KMS-11 (cell line): ENCODE measurements around the gene OR11H6.

Source experiments
- H2AFZ ChIP-seq: fragments of 200-600 bp; sonication (generic); 2 replicates; pipeline ENCODE4 v1.6.1; 2016; ENCODE audit warnings: antibody characterized with exemption, mixed run types, low read depth
- H3K27ac ChIP-seq: fragments of 200-600 bp; sonication (generic); 2 replicates; pipeline ENCODE4 v1.6.1; 2016; ENCODE audit warnings: mild to moderate bottlenecking, mixed run types
- H3K27me3 ChIP-seq: fragments of 200-600 bp; sonication (generic); 2 replicates; pipeline ENCODE4 v1.6.1; 2017; ENCODE audit warnings: mild to moderate bottlenecking, low read depth, mixed run types, moderate library complexity; ENCODE audit not compliant: insufficient read depth
- H3K36me3 ChIP-seq: fragments of 200-600 bp; sonication (generic); 2 replicates; pipeline ENCODE4 v1.6.1; 2017; ENCODE audit warnings: mild to moderate bottlenecking, mixed run types; ENCODE audit not compliant: insufficient read depth
- H3K4me1 ChIP-seq: fragments of 200-600 bp; sonication (generic); 2 replicates; pipeline ENCODE4 v1.6.1; 2016; ENCODE audit warnings: mild to moderate bottlenecking, low read depth, mixed run types; ENCODE audit not compliant: poor library complexity, severe bottlenecking
- H3K4me2 ChIP-seq: fragments of 200-600 bp; sonication (generic); 2 replicates; pipeline ENCODE4 v1.7.0; 2016; ENCODE audit warnings: mild to moderate bottlenecking, mixed run types
- H3K4me3 ChIP-seq: fragments of 200-600 bp; sonication (generic); IDR thresholded peaks from 2 replicates; pipeline ENCODE4 v1.6.1; 2017; ENCODE audit warnings: low read depth, low read length, mixed read lengths; ENCODE audit not compliant: insufficient read depth
- H3K79me2 ChIP-seq: fragments of 200-600 bp; sonication (generic); 2 replicates; pipeline ENCODE4 v1.6.1; 2016; ENCODE audit warnings: low read depth, mixed run types; ENCODE audit not compliant: insufficient read depth
- H3K9ac ChIP-seq: fragments of 200-600 bp; sonication (generic); 2 replicates; pipeline ENCODE4 v1.6.1; 2016; ENCODE audit warnings: mild to moderate bottlenecking, mixed run types
- H4K20me1 ChIP-seq: fragments of 200-600 bp; sonication (generic); 2 replicates; pipeline ENCODE4 v1.6.1; 2016; ENCODE audit warnings: mild to moderate bottlenecking, mixed run types; ENCODE audit not compliant: insufficient read depth
- TF ChIP-seq, protein P1 (sequence below): fragments of 200-600 bp; sonication (generic); conservative IDR thresholded peaks from 2 replicates; pipeline ENCODE4 v1.6.1; 2017; ENCODE audit warnings: low read depth, mild to moderate bottlenecking, antibody characterized with exemption, low read length, moderate library complexity, mixed read lengths

OR11H6 gene

DNA sequence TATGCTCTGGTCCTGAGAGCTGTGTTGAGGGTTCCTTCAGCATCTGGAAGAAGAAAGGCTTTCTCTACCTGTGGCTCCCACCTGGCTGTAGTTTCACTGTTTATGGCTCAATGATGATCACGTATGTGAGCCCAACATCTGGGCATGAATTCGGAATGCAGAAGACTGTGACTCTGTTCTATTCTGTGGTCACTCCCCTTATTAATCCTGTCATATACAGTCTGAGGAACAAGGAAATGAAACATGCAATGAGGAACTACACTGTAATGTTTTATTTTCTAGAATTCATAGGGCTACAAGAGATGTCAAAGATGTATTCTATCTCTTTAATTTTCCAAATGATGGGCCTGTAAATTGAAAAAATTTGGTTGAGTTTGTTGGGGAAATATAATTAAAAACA, 43.6 kb upstream of the OR11H6 start:
- Histone ChIP-seq H3K4me2 (no peak overlapping the region), H2AFZ (no peak overlapping the region), H3K4me3 (no peak overlapping the region), H3K4me1 (no peaks in the 10 kb centered on the region), H4K20me1 (no peaks in the 10 kb centered on the region), H3K79me2 (no peaks in the 10 kb centered on the region), H3K9ac (no peak overlapping the region), H3K27ac (no peak overlapping the region), H3K36me3 (no peaks in the 10 kb centered on the region), H3K27me3 (no peaks in the 10 kb centered on the region)
- TF ChIP-seq, protein P1, sequence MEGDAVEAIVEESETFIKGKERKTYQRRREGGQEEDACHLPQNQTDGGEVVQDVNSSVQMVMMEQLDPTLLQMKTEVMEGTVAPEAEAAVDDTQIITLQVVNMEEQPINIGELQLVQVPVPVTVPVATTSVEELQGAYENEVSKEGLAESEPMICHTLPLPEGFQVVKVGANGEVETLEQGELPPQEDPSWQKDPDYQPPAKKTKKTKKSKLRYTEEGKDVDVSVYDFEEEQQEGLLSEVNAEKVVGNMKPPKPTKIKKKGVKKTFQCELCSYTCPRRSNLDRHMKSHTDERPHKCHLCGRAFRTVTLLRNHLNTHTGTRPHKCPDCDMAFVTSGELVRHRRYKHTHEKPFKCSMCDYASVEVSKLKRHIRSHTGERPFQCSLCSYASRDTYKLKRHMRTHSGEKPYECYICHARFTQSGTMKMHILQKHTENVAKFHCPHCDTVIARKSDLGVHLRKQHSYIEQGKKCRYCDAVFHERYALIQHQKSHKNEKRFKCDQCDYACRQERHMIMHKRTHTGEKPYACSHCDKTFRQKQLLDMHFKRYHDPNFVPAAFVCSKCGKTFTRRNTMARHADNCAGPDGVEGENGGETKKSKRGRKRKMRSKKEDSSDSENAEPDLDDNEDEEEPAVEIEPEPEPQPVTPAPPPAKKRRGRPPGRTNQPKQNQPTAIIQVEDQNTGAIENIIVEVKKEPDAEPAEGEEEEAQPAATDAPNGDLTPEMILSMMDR = no peak

DNA sequence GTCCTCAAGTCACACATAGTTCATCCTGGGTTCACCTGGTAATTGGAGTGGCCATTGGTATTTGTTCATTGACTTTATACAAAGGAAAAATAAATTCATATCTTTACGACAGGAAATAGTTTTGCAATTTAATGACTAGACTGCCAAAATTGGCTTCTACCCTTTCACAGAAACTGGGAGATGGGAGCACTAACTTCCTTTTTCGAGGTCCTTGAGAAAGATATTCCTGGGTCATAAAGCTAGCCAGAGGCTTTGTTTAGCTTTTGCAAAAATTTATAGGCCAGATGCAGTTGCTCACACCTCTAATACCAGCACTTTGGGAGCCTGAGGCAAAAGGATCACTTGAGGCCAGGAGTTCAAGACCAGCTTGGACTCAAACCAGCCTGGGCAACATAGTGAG, 43.0 kb upstream of the OR11H6 start:
- Histone ChIP-seq H3K79me2 (no peaks in the 10 kb centered on the region), H3K27me3 (no peaks in the 10 kb centered on the region), H4K20me1 (no peaks in the 10 kb centered on the region), H3K4me1 (no peaks in the 10 kb centered on the region), H3K4me2 (no peak overlapping the region), H3K9ac (no peak overlapping the region), H3K4me3 (no peak overlapping the region), H3K36me3 (no peaks in the 10 kb centered on the region), H3K27ac (no peak overlapping the region), H2AFZ (no peak overlapping the region)
- TF ChIP-seq, protein P1 = no peak

DNA sequence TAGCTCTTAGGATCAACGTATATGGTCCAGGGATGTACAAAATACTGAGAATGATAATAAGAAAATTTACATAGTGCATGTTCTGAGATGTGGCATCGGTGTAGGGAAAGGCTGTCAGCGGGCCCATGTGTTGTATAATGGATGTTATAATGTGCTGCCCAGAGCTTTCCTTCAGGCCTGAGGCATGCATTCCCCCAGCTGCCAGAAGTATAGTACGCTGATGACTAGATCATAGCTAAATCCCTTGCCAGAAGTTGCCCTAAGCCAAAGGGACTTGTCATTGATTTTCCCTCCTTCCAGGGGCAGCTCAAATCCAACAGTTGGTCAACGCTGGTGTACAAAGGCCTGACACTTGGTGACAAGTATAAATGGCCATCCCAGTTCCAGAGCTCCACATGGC, 39.3 kb upstream of the OR11H6 start:
- Histone ChIP-seq H3K9ac (no peak overlapping the region), H3K4me2 (no peak overlapping the region), H3K27me3 (no peaks in the 10 kb centered on the region), H4K20me1 (no peaks in the 10 kb centered on the region), H3K36me3 (no peaks in the 10 kb centered on the region), H2AFZ (no peak overlapping the region), H3K4me3 (no peak overlapping the region), H3K27ac (no peak overlapping the region), H3K79me2 (no peaks in the 10 kb centered on the region), H3K4me1 (no peaks in the 10 kb centered on the region)
- TF ChIP-seq, protein P1 = no peak

DNA sequence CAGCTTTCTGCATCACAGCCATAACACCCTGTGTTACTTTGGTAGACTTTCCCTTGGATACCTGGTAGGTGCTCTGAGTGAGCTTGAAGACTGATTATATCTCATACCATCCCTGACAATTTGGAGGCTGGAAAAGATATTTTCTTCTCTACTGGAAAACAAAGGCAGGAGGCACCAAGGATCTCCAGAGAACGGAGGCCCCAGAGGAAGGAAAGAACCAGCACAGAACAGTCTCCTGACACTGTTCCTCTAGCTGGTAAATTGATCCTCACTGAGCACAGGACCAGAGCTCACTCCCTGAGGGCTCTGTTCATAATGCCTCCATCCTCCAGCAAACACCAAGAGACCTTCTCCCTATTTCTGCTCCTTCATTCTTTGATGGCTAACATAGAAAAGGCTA, 32.9 kb upstream of the OR11H6 start, which contains the start of gene OR11G2:
OR11G2 (plus strand) TSS at position 301 of the 400 bp plus-strand sequence. CDS start 6,542 bp downstream, outside the sequence.
- H3K27me3 ChIP-seq = no peaks in the 10 kb centered on the region
- H3K4me2 ChIP-seq = no peak within 1 kb of the TSS
- H3K36me3 ChIP-seq = no peaks in the 10 kb centered on the region
- no peak within 1 kb of the TSS for H3K9ac ChIP-seq
- no peaks in the 10 kb centered on the region for H3K79me2 ChIP-seq
- no peaks in the 10 kb centered on the region for H3K4me1 ChIP-seq
- TF ChIP-seq, protein P1 = no peak
- H3K27ac ChIP-seq = no peak within 1 kb of the TSS
- H3K4me3 ChIP-seq = no peak within 1 kb of the TSS
- H4K20me1 ChIP-seq = no peaks in the 10 kb centered on the region
- no peak within 1 kb of the TSS for H2AFZ ChIP-seq

DNA sequence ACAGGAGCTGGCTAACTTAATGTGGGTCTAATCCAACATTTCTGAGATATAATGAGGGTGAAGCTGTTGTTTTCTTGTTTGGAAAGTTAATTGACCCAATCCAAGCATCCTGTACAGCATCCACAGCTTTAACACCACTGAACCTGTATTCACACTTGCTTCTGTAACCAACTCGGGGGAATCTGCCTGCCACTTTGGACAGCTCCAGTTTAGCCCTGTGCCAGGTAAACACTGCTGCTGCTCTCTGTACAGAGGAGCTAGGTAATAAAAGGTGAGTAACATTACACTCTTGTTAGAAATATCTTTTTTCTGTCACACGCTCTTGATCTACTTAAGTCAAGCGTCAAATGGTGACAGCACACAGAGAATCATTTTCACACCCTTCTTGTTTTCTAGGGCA, 32.1 kb upstream of the OR11H6 start:
- H3K4me1 ChIP-seq = no peaks in the 10 kb centered on the region
- TF ChIP-seq, protein P1 = no peak

More for the DNA sequence above, 32.1 kb upstream of the OR11H6 start:
- Histone ChIP-seq H2AFZ (no peak overlapping the region), H3K4me3 (no peak overlapping the region), H3K79me2 (no peaks in the 10 kb centered on the region), H3K27me3 (no peaks in the 10 kb centered on the region), H3K27ac (no peak overlapping the region), H3K9ac (no peak overlapping the region), H3K36me3 (no peaks in the 10 kb centered on the region), H4K20me1 (no peaks in the 10 kb centered on the region), H3K4me2 (no peak overlapping the region)
